ENCODE measurements around the gene GTF2IRD1.

Gene GTF2IRD1

GRCh38 chr7:74612015-74612829, 158.5 kb downstream of the GTF2IRD1 start:
- no peaks in the 10 kb centered on the region for H3K9me3 ChIP-seq (replicated peaks in 1 of 11)
- H3K4me1 ChIP-seq: peaks cover 28 to 58% (median 34%) of the 10 kb centered on the region in 10 experiments
- H3K4me3 ChIP-seq: no peak overlapping the region
- H3K27me3 ChIP-seq: no peaks in the 10 kb centered on the region
- TF ChIP-seq Cebpa-rat (IDR thresholded peaks at IDR 0.05): no peak
- peak overlapping the region in 2 of 11 experiments; percentile 11 to 17; a peak in 2 of 22 replicates for H3K9ac ChIP-seq
- H3K4me2 ChIP-seq: peak overlapping the region; percentile 18 to 72 (median 61); a peak in 21 of 22 replicates
- peak overlapping the region in 2 of 11 experiments; percentile 2 to 22; a peak in 1 of 22 replicates for H3K27ac ChIP-seq
- no peaks in the 10 kb centered on the region for H4K20me1 ChIP-seq
- H3K36me3 ChIP-seq: no peaks in the 10 kb centered on the region

- TF ChIP-seq Cebpa-rat (IDR thresholded peaks at IDR 0.05): no peak
- Histone ChIP-seq H3K36me3 (no peaks in the 10 kb centered on the region), H3K9me3 (replicated peaks in 1 of 11) (no peaks in the 10 kb centered on the region), H4K20me1 (no peaks in the 10 kb centered on the region), H3K4me3 (no peak overlapping the region), H3K4me2 (peak overlapping the region; percentile 79 to 98 (median 88)), H3K9ac (peak overlapping the region in 3 of 11 experiments; percentile 7 to 62 (median 59); a peak in 3 of 22 replicates), H3K4me1 (peaks cover 32 to 74% (median 59%) of the 10 kb centered on the region in 10 experiments), H3K27ac (peak overlapping the region in 7 of 11 experiments; percentile 65 to 85 (median 79); a peak in 11 of 22 replicates), H3K27me3 (no peaks in the 10 kb centered on the region)
These were observed 162.5 kb downstream of the GTF2IRD1 start for GRCh38 chr7:74615933-74616780.

- H3K9ac ChIP-seq: peak overlapping the region in 10 of 11 experiments; percentile 26 to 73 (median 64); a peak in 17 of 22 replicates
- H3K27me3 ChIP-seq: no peaks in the 10 kb centered on the region
- peaks cover 32 to 66% (median 55%) of the 10 kb centered on the region in 10 experiments for H3K4me1 ChIP-seq
- no peaks in the 10 kb centered on the region for H3K36me3 ChIP-seq
- no peaks in the 10 kb centered on the region for H4K20me1 ChIP-seq
- H3K4me3 ChIP-seq: peak overlapping the region in 7 of 10 experiments; percentile 4 to 43 (median 29); a peak in 7 of 20 replicates
- H3K9me3 ChIP-seq (replicated peaks in 1 of 11): no peaks in the 10 kb centered on the region
- H3K4me2 ChIP-seq: peak overlapping the region; percentile 79 to 98 (median 88)
- H3K27ac ChIP-seq: peak overlapping the region in 10 of 11 experiments; percentile 53 to 85 (median 80); a peak in 21 of 22 replicates
- no peak for TF ChIP-seq Cebpa-rat (IDR thresholded peaks at IDR 0.05)
These were observed 163.6 kb downstream of the GTF2IRD1 start for GRCh38 chr7:74617180-74617744.

GRCh38 chr7:74619235-74619860, 165.6 kb downstream of the GTF2IRD1 start:
- Histone ChIP-seq H3K27ac (0 out of 22 replicates have a peak overlapping the region, but pooled peaks of 1 of the 11 experiments have one; percentile 34), H3K9me3 (replicated peaks in 1 of 11) (no peaks in the 10 kb centered on the region)

GRCh38 chr7:74622228-74622749, 168.6 kb downstream of the GTF2IRD1 start:
- Histone ChIP-seq H3K4me2 (no peak overlapping the region), H3K4me1 (peaks cover 22 to 64% (median 50%) of the 10 kb centered on the region in 10 experiments), H3K27me3 (no peaks in the 10 kb centered on the region), H3K4me3 (no peak overlapping the region), H3K27ac (no peak overlapping the region), H3K9ac (no peak overlapping the region), H3K9me3 (replicated peaks in 1 of 11) (no peaks in the 10 kb centered on the region), H4K20me1 (no peaks in the 10 kb centered on the region), H3K36me3 (no peaks in the 10 kb centered on the region)
- TF ChIP-seq Cebpa-rat (IDR thresholded peaks at IDR 0.05): no peak

More at GRCh38 chr7:74619235-74619860, 165.6 kb downstream of the GTF2IRD1 start:
- Histone ChIP-seq H3K4me2 (peak overlapping the region in 1 of 11 experiments; percentile 28; a peak in 4 of 22 replicates), H3K4me3 (no peak overlapping the region), H3K4me1 (peaks cover 26 to 59% (median 49%) of the 10 kb centered on the region in 10 experiments), H4K20me1 (no peaks in the 10 kb centered on the region), H3K9ac (no peak overlapping the region), H3K27me3 (no peaks in the 10 kb centered on the region), H3K36me3 (no peaks in the 10 kb centered on the region)
- no peak for TF ChIP-seq Cebpa-rat (IDR thresholded peaks at IDR 0.05)

- Histone ChIP-seq H3K27ac (no peak overlapping the region), H4K20me1 (no peaks in the 10 kb centered on the region), H3K36me3 (no peaks in the 10 kb centered on the region), H3K4me3 (no peak overlapping the region), H3K27me3 (no peaks in the 10 kb centered on the region), H3K4me1 (peaks cover 18 to 64% (median 50%) of the 10 kb centered on the region in 10 experiments), H3K9ac (no peak overlapping the region), H3K9me3 (replicated peaks in 1 of 11) (no peaks in the 10 kb centered on the region), H3K4me2 (no peak overlapping the region)
- no peak for TF ChIP-seq Cebpa-rat (IDR thresholded peaks at IDR 0.05)
These were observed 169.4 kb downstream of the GTF2IRD1 start for GRCh38 chr7:74623135-74623534.

GRCh38 chr7:74625446-74625845, 171.7 kb downstream of the GTF2IRD1 start:
- Histone ChIP-seq H3K9me3 (replicated peaks in 1 of 11) (no peaks in the 10 kb centered on the region), H3K4me2 (peak overlapping the region in 10 of 11 experiments; percentile 8 to 52 (median 26); a peak in 8 of 22 replicates), H4K20me1 (no peaks in the 10 kb centered on the region), H3K4me1 (peaks cover 21 to 63% (median 50%) of the 10 kb centered on the region in 10 experiments), H3K27me3 (no peaks in the 10 kb centered on the region), H3K9ac (no peak overlapping the region), H3K4me3 (no peak overlapping the region), H3K36me3 (no peaks in the 10 kb centered on the region), H3K27ac (no peak overlapping the region)
- no peak for TF ChIP-seq Cebpa-rat (IDR thresholded peaks at IDR 0.05)

Data from BLaER1 treated with 17β-estradiol and CSF1 and Interleukin-3, amounts not matched to agents 10 nM and 100 nM (cell line).